ENCODE measurements around the gene TCF7L2.

DNA sequence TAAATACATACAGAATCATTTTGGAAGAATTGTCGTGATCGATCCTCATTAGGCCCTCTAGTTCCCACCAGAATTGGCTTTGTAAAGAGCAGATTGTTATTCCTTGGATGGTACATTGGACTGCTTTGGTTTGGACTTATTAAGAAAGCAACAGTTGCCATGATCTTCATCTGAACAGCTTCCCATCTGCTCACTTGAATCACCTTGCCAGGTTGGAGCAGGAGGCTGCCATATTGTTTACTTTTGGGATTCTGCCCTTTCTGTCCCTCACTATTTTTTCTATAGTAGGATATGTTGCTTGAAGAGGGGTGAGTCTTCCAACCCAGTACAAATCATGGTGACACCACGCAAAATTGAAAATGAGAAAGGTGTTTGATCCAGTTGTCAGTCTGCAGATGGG, 199.6 kb downstream of the TCF7L2 start:
- TF ChIP-seq EZH2phosphoT487 (IDR thresholded peaks at IDR 0.05; ENCODE audit: borderline replicate concordance, low read depth, low read length) = no peak
- TF ChIP-seq, protein P1, sequence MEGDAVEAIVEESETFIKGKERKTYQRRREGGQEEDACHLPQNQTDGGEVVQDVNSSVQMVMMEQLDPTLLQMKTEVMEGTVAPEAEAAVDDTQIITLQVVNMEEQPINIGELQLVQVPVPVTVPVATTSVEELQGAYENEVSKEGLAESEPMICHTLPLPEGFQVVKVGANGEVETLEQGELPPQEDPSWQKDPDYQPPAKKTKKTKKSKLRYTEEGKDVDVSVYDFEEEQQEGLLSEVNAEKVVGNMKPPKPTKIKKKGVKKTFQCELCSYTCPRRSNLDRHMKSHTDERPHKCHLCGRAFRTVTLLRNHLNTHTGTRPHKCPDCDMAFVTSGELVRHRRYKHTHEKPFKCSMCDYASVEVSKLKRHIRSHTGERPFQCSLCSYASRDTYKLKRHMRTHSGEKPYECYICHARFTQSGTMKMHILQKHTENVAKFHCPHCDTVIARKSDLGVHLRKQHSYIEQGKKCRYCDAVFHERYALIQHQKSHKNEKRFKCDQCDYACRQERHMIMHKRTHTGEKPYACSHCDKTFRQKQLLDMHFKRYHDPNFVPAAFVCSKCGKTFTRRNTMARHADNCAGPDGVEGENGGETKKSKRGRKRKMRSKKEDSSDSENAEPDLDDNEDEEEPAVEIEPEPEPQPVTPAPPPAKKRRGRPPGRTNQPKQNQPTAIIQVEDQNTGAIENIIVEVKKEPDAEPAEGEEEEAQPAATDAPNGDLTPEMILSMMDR (conservative IDR thresholded peaks at IDR 0.05; ENCODE audit: low read length) = no peak
